Measurements from ENCODE around the gene C1orf21.

- TF ChIP-seq CTCF (IDR thresholded peaks at IDR 0.05 in 4 of 5, conservative IDR thresholded peaks at IDR 0.05 in 1 of 5) (no peak), POLR2A (IDR thresholded peaks at IDR 0.05) (no peak)
These were observed 172.4 kb downstream of the C1orf21 start for GRCh38 chr1:184559117-184559713.

Measured in gastrocnemius medialis (tissue), 4 donors.